KOPT-K1 (cell line): ENCODE data around the gene TGM1.
A peak's percentile ranks its signal among the peaks of the same experiment; 100 is the strongest.
"Not testable (repeated sequence)": the region's sequence is repeated elsewhere in the genome, so short reads cannot be mapped to it uniquely, and the experiment has no call there.

ENCODE experiments used
- H3K27ac ChIP-seq: fragments of 200-600 bp; sonication (generic); 2 replicates; pipeline ENCODE4 v1.5.1; 2016; ENCODE audit warnings: antibody characterized with exemption, mild to moderate bottlenecking, low read depth, low read length; ENCODE audit not compliant: poor library complexity, severe bottlenecking
- H3K36me3 ChIP-seq: fragments of 200-600 bp; sonication (generic); 2 replicates; pipeline ENCODE4 v1.5.1; 2017; ENCODE audit warnings: antibody characterized with exemption, mild to moderate bottlenecking, low read length, moderate library complexity; ENCODE audit not compliant: insufficient read depth
- H3K9me3 ChIP-seq: fragments of 200-600 bp; sonication (generic); 2 replicates; pipeline ENCODE4 v1.5.1; 2017; ENCODE audit warnings: antibody characterized with exemption, low read length, mild to moderate bottlenecking; ENCODE audit not compliant: insufficient read depth, poor library complexity, severe bottlenecking

The TGM1 gene

DNA sequence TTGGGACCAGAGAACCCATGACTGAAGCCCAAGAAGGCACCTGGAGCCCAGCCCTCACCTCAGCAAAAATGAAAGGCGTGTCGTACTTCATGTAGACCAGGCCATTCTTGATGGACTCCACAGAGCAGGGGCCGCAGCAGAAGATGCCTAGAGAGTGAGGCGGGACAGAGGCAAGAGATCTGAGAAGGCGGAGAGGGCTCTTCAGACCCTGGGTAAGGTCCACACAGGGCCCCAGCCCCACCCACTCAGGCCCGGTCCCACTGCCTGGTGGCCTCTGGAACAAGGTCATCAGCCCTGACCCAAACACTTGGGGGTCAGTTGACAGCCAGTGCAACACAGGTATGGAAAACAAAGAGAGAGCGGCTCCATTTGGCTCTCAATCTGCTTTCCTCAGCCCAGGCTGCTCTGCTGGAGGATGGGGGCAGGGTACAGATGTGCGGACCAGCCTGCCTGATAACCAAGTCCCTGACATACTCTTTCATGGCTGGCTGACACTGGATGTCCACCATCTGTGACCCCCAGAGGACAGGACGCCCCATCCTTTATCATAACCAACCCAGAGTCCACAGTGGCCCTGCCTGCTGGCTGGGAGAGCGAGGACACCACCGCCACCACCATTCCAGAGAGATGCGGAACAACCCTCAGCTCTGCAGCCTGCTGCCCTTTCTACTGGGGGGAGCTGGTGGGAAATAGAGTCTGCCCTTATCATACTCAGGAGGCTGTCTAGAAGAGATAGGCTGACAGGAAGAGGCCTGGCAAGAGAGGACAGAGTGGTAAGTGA is 6.9 kb downstream of the TGM1 start:
- Histone ChIP-seq H3K36me3 (no peaks in the 10 kb centered on the region), H3K9me3 (no peaks in the 10 kb centered on the region), H3K27ac (no peak overlapping the region)

DNA sequence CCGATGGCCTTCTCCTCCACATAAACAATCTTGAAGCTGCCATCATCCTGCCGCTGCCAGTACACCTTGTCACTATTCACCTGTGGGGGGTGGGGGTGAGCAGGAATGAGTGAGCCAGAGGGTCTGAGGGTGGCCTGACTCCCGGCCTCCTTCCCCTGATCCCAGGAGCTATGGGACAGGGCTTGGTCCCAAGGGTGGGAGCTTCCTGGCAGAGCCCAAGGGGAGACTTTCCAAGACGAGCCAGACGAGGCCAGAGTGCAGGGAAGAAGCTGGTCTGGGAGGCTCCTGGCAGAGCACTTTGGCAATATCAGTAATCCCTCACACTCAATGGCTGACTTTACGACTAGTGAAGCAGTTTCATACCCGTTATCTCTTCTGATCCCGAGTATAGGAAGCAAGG is 7.5 kb downstream of the TGM1 start:
- Histone ChIP-seq H3K9me3 (no peaks in the 10 kb centered on the region), H3K36me3 (no peaks in the 10 kb centered on the region), H3K27ac (no peak overlapping the region)

DNA sequence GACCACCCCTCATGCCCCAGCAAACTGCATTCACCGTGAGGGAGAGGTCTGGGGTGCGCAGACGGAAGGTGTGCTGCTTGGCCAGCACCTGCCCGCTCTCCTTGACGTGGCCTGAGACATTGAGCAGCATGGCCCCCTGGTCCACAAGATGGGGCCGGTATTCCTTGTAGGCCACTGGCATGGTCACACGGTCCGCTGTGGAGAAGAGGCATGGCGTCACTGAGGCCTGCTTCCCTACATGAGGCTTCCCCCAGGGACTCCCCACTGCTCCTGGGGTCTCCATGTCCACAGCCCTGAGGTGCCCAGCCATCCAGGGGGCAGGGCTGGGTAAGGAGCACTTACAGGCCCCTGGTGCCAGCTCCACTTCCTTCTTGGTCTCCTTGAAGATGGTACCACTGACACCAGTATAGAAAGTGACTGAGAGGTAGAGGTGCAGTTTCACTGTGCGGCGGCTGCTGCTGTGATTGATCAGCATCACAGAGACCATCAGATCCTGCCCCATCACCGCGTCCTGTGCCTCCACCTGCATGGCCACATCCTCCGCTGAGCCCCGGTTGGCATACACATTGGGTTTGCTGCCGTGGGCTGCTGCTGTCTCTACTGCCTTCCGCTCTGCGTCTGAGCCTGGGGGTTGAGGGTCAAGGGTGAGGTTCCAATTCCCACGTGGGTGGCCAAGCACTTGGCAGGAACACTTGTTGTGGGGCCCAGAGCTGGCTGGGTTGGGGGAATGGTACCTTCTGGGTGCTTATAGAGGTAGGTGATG is 8.2 kb downstream of the TGM1 start:
- Histone ChIP-seq H3K9me3 (no peaks in the 10 kb centered on the region), H3K36me3 (no peaks in the 10 kb centered on the region), H3K27ac (no peak overlapping the region)

- H3K9me3 ChIP-seq: no peaks in the 10 kb centered on the region
- H3K27ac ChIP-seq: no peak overlapping the region
- H3K36me3 ChIP-seq: no peaks in the 10 kb centered on the region
These were observed 9.0 kb downstream of the TGM1 start for GRCh38 chr14:24253936-24254335.

DNA sequence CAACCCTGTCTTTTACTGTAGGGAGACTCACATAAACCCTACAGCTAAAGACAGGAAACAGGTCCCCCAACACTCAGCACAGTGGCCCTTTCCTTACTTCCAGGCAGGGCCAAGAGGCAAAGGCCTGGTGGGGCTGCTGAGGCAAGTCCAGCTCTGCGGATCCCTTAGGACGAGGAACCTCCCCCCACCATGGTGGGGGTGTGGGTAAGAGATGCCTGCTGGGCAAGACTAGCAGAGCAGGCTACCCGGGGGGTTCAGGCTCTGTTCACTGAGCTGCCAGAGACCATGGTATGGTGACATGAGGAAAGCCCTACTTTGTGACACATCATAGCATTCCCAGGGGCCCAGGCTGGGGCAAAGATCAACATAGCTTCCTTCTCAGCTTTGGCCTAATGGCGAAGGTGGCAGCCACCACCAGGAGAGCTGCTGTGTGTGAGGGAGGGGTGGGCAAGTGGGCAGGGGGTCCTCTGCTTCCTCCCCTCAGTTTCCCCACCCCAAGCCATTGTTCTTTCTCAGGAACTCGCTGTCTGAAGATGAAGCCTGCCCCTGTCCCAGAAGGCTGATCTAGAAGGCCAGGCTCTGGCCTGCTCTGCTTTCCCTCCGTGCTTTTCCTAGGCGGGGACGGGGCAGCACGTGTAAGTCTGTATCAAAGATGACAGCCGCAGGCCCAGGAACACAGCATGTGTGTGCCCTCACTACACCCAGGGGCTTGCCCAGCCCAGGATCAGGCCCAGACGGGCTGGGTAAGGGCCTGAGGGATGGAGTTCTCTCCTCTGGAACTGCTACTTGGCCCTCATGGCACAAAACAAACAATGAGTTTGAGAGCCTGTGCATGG is 10.5 kb downstream of the TGM1 start:
- Histone ChIP-seq H3K9me3 (no peaks in the 10 kb centered on the region), H3K27ac (no peak overlapping the region), H3K36me3 (no peaks in the 10 kb centered on the region)

GRCh38 chr14:24251880-24252288 is 11.1 kb downstream of the TGM1 start:
- Histone ChIP-seq H3K9me3 (no peaks in the 10 kb centered on the region), H3K36me3 (no peaks in the 10 kb centered on the region), H3K27ac (no peak overlapping the region)

GRCh38 chr14:24250354-24250753 is 12.6 kb downstream of the TGM1 start:
- Histone ChIP-seq H3K36me3 (no peaks in the 10 kb centered on the region), H3K9me3 (no peaks in the 10 kb centered on the region), H3K27ac (no peak overlapping the region)

DNA sequence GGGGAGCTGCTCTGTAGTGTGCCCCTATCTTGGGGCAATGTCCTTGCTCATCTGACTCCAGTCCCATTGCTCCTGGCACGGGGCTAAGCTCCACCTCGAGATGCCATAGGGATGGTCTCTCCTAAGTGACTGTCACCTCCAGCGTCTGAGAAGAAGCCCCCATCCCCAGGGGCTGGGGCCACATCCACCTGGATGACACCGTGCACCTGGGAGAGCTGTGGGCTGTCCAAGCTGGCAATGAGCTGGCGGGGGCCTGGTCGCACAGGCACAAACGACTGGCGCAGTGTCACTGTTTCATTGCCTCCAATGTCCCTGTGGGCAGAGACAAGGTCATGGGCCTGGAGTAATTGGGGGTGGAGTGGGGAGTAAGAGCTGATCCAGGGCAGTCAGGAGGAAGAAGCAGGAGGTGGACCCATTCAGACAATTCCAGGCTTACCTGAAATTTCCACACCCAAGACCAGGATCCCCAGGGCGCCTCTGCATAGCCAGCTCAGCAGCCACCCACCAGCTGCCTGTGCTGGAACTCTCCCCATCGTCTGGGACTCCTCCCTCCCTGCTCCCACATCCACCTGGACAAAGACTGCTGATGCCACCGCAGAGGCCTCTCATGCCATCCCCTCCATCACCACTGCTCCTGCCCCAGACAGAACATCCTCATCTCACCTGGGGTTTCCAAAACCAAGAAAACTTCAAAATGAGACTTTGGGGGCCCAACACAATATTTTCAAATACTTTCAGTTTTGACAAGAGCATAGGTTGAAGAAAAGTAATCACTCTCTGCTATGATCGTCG is 13.6 kb downstream of the TGM1 start:
- Histone ChIP-seq H3K27ac (no peak overlapping the region), H3K36me3 (no peaks in the 10 kb centered on the region), H3K9me3 (no peaks in the 10 kb centered on the region)

DNA sequence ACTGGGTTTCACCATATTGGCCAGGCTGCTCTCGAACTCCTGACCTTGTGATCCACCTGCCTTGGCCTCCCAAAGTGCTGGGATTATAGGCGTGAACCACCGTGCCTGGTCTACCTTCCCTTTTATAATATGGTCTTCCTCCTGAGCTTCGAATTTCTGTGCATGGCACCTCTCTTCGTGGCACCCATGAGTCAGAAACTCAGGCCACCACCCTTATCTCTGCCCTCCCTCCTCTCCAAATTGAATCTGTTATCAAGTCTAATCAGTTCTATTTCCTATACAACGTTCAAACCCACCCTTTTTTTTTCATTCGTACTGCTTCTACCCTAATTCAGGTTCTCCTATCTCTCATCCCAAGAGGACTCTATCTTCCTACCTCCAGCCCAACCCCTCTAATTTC is 15.6 kb downstream of the TGM1 start:
- Histone ChIP-seq H3K27ac (no peak overlapping the region), H3K9me3 (no peaks in the 10 kb centered on the region), H3K36me3 (no peaks in the 10 kb centered on the region)

- Histone ChIP-seq H3K9me3 (no peaks in the 10 kb centered on the region), H3K36me3 (no peaks in the 10 kb centered on the region), H3K27ac (no peak overlapping the region)
These were observed 16.2 kb downstream of the TGM1 start for GRCh38 chr14:24246765-24247212.

DNA sequence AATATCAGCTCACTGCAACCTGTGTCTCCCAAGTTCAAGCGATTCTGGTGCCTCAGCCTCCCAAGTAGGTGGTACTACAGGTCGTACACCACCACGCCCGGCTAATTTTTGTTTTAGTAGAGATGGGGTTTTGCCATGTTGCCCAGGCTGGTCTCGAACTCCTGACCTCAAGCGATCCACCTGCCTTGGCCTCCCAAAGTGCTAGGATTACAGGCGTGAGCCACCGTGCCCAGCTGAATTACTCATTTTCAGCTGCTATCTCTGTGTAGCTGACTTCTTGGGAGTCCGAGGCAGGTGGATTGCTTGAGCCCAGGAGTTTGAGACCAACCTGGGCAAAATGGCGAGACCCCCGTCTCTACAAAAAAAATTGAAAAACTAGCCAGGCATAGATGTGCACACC is 17.6 kb downstream of the TGM1 start:
- peaks cover 11% of the 10 kb centered on the region for H3K36me3 ChIP-seq
- not testable (repeated sequence) for H3K27ac ChIP-seq, H3K9me3 ChIP-seq

DNA sequence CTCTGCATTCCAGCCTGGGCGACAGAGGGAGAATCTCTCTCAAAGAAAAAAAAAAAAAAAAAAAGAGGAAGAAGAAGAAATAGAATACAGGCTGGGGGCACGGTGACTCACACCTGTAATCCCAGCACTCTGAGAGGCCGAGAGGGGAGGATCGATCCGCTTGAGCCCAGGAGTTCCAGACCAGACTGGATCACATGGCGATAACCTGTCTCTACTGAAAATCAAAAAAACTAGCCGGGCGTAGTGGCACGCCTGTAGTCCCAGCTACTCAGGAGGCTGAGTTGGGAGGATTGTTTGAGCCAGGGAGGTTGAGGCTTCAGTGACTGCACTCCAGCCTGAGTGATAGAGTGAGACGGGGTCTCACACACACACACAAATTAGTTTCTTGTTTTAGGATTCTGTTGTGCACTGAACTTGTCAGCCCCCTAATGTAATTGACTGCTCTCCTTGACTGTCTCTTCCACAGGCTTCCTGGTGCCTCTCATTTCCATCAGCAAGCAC is 19.6 kb downstream of the TGM1 start:
- peak overlapping the region; percentile 94 for H3K27ac ChIP-seq

DNA sequence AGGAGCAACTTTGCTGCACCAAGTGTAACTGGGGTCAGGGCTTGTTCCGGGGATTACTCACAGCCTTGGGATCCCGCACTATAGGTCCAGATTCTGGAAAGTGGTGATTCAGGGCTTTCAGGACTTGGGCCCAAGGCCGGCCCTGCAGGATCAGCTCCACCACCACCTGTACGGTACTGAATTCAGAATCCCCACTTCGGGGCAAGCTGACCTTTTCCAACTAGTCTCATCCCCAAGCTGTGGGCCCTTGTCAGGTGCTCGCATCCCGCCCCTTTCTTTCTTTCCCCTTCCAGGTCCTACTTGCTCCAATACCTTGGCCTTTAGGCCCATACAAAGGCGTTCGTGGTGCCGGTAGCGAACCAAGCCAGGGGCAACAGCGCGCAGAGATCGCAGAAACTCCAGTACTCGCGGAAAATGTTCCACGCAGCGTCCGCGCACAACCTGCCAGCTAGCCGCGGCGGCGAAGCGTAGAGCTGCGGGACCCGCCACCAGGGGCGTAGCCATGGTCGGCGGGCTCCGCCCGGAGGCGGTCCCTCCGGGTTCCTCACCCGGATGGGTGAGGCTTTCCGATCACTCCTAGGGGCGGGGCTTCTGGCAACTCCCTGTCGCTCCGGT is 21.0 kb downstream of the TGM1 start:
- peaks cover 45% of the 10 kb centered on the region for H3K36me3 ChIP-seq
- H3K9me3 ChIP-seq: no peaks in the 10 kb centered on the region
- peak overlapping the region; percentile 94 for H3K27ac ChIP-seq

More for the DNA sequence above, 19.6 kb downstream of the TGM1 start:
- Histone ChIP-seq H3K36me3 (peaks cover 31% of the 10 kb centered on the region), H3K9me3 (no peaks in the 10 kb centered on the region)
